HG03060 (cell line): Measurements from ENCODE around the gene ODAD2.

Experiments
- ATAC-seq: cut with Tn5 transposase; IDR thresholded peaks from one replicate; pipeline ENCODE4 v1.9.1; 2021; ENCODE audit warnings: low read depth, moderate number of reproducible peaks; ENCODE audit not compliant: unreplicated experiment

Gene ODAD2

GRCh38 chr10:27779462-27780015 lies 219.3 kb downstream of the ODAD2 start:
- ATAC-seq: no peak

GRCh38 chr10:27774831-27775230 lies 224.0 kb downstream of the ODAD2 start:
- no peak for ATAC-seq

GRCh38 chr10:27771231-27771630 lies 227.6 kb downstream of the ODAD2 start:
- ATAC-seq: no peak

GRCh38 chr10:27770181-27770580 lies 228.7 kb downstream of the ODAD2 start:
- ATAC-seq: no peak
